ENCODE results near the gene HS3ST3B1. TPM values are rescaled to one million over a fixed set of nuclear protein-coding genes. Genes with fewer than 3 reads are reported as not detected.

The HS3ST3B1 gene
- total RNA-seq, 1 donor from 2014 or later: 7.9 TPM

- DNase-seq (ENCODE audit: low read depth): no peak
Measured at GRCh38 chr17:14303343-14304221, 2.7 kb downstream of the HS3ST3B1 start.

GRCh38 chr17:14304222-14304772 lies 3.4 kb downstream of the HS3ST3B1 start:
- no peak for DNase-seq (ENCODE audit: low read depth)

GRCh38 chr17:14304773-14305517 lies 4.1 kb downstream of the HS3ST3B1 start:
- no peak for DNase-seq (ENCODE audit: low read depth)

GRCh38 chr17:14305785-14306496 lies 5.1 kb downstream of the HS3ST3B1 start:
- no peak for DNase-seq (ENCODE audit: low read depth)

GRCh38 chr17:14306596-14306995 lies 5.7 kb downstream of the HS3ST3B1 start:
- no peak for DNase-seq (ENCODE audit: low read depth)

GRCh38 chr17:14307560-14308024 lies 6.7 kb downstream of the HS3ST3B1 start:
- DNase-seq (ENCODE audit: low read depth): no peak

GRCh38 chr17:14308636-14308964 lies 7.7 kb downstream of the HS3ST3B1 start:
- no peak for DNase-seq (ENCODE audit: low read depth)

- peak; percentile 28 for DNase-seq (ENCODE audit: low read depth)
Measured at GRCh38 chr17:14308965-14309879, 8.3 kb downstream of the HS3ST3B1 start.

- DNase-seq (ENCODE audit: low read depth): no peak
Measured at GRCh38 chr17:14310101-14310500, 9.2 kb downstream of the HS3ST3B1 start.

- DNase-seq (ENCODE audit: low read depth): no peak
Measured at GRCh38 chr17:14310605-14311004, 9.7 kb downstream of the HS3ST3B1 start.

GRCh38 chr17:14311186-14311705 lies 10.4 kb downstream of the HS3ST3B1 start:
- DNase-seq (ENCODE audit: low read depth): no peak

- no peak for DNase-seq (ENCODE audit: low read depth)
Measured at GRCh38 chr17:14311981-14312380, 11.1 kb downstream of the HS3ST3B1 start.

GRCh38 chr17:14312522-14312921 lies 11.6 kb downstream of the HS3ST3B1 start:
- no peak for DNase-seq (ENCODE audit: low read depth)

GRCh38 chr17:14316126-14316832 lies 15.4 kb downstream of the HS3ST3B1 start:
- no peak for DNase-seq (ENCODE audit: low read depth)

GRCh38 chr17:14317383-14317782 lies 16.5 kb downstream of the HS3ST3B1 start:
- no peak for DNase-seq (ENCODE audit: low read depth)

GRCh38 chr17:14318109-14318917 lies 17.4 kb downstream of the HS3ST3B1 start:
- DNase-seq (ENCODE audit: low read depth): no peak

- DNase-seq (ENCODE audit: low read depth): no peak
Measured at GRCh38 chr17:14318918-14319205, 18.0 kb downstream of the HS3ST3B1 start.

- no peak for DNase-seq (ENCODE audit: low read depth)
Measured at GRCh38 chr17:14320098-14320497, 19.2 kb downstream of the HS3ST3B1 start.

GRCh38 chr17:14320734-14321475 lies 20.0 kb downstream of the HS3ST3B1 start:
- DNase-seq (ENCODE audit: low read depth): no peak

Data from renal cortical epithelial cell (primary cell).